GM19463 (cell line): ENCODE measurements around the gene SNCAIP.

Experiments
- ATAC-seq: cut with Tn5 transposase; IDR thresholded peaks from one replicate; pipeline ENCODE4 v1.9.1; 2021; ENCODE audit warnings: mild to moderate bottlenecking, moderate library complexity; ENCODE audit not compliant: unreplicated experiment

SNCAIP gene

GRCh38 chr5:122421374-122422079 is 109.5 kb downstream of the SNCAIP start:
- ATAC-seq: peak; percentile 82

GRCh38 chr5:122423221-122423620 is 111.2 kb downstream of the SNCAIP start:
- ATAC-seq: no peak

DNA sequence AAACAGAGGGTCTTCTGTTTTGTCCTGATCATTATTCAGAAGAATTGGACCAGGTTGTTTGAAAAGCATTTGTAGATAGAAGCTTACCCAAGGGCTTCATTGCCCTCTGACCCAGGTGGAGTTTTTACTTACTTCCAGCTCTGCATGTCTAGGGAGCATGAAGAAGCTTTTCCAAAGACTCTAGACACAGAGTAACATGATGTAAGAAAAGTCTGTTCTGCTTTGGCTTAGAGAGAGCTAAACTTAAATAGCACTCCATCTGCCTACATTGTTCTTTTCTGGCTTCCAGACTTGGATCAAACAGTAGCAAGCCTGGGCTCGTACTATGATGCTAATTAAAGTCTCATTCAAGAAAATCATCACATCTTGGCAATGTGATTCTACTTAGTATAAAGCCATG is 112.1 kb downstream of the SNCAIP start:
- ATAC-seq: no peak

- ATAC-seq: no peak
Measured at GRCh38 chr5:122426301-122426700, 114.3 kb downstream of the SNCAIP start.

- ATAC-seq: no peak
Measured at GRCh38 chr5:122427621-122428020, 115.6 kb downstream of the SNCAIP start.

DNA sequence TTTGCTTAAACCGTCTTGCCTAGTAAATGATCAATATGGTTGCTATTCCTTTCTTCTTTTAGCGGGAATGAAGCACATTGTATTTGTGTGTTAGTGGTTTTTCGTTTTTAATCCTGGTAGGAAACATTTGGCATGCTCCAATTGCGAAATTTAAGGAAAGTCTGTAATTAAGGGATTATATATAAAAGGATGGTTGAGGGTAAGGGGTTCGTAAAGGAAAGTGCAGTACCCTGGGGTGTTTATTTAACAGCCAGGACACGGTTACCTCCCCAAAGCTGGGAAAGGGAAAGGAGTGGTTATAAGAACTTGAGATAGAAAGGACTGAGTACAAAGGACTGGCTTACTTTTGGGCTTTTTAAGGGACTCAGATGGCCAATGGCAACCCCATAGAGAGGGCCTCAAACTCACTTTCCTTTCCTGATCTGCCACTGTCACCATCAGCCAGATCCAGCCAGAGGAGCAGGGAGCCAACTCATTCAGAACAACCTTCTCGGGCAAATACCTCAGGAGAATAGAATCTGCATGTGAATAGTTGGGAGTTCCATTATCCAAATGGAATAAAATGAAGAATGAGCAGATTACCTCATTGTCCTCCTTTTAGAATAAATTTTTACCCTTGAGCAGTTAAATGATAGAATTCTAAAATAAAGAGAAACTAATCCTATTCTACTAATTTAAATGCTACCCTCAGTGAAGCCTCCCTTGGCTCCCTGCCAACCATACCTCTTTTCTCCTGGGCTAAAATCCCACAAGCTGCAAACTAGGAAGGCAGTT is 117.7 kb downstream of the SNCAIP start:
- ATAC-seq: no peak

DNA sequence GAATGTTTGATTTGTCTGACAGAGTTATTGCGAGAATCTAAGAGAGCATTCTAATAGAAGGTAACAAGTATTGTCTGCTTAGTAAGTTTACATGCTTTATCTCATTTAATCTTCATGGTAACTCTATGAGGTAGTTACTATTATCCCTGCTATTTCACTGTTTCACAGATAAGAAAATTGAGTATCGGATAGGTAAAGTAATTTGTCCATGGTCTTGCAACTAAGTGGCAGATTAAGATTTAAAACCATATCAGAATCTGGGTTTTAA is 118.2 kb downstream of the SNCAIP start:
- no peak for ATAC-seq

DNA sequence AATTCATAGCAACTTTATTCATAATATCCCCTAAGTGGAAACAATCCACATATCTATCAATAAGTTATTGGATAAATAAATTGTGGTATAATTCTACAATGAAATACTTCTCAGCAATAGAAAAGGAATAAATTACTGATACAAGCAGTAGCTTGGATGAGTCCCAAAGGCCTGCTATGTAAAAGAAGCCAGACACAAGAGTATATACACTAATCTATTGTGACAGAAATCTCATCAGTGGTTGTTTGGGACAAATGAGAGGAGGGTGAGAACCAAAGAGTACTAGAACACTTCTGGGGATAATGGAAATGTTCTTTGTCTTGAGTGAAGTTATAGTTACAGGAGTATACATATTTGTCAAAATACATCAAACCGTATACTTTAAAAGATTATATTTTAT is 119.3 kb downstream of the SNCAIP start:
- ATAC-seq: no peak

GRCh38 chr5:122434205-122434970 is 122.4 kb downstream of the SNCAIP start:
- no peak for ATAC-seq

- no peak for ATAC-seq
Measured at GRCh38 chr5:122435234-122435633, 123.2 kb downstream of the SNCAIP start.

DNA sequence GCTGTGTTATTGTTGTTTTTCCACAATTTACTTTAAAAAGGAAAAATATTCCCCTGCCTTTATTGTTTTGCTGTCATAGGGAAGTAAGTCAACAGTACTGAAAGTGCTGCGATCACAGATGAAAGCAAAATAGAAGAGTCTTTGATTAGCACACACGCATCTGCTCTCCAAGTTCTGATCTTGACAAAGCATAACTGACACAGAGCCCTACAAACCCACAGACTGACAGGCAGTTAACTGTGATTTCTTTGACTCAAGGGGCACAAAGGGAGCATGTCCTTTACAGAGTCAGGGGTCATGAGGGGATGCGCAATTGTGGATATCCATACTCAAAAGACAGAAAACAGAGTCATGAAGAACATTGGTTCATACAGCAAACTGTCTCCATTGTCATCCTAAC is 123.7 kb downstream of the SNCAIP start:
- no peak for ATAC-seq

GRCh38 chr5:122436615-122437014 is 124.6 kb downstream of the SNCAIP start:
- ATAC-seq: no peak

GRCh38 chr5:122439645-122440044 is 127.6 kb downstream of the SNCAIP start:
- ATAC-seq: no peak

- ATAC-seq: peak; percentile 84
Measured at GRCh38 chr5:122442938-122443337, 130.9 kb downstream of the SNCAIP start.

GRCh38 chr5:122444411-122444810 is 132.4 kb downstream of the SNCAIP start:
- no peak for ATAC-seq

- no peak for ATAC-seq
Measured at GRCh38 chr5:122445070-122445469, 133.0 kb downstream of the SNCAIP start.

DNA sequence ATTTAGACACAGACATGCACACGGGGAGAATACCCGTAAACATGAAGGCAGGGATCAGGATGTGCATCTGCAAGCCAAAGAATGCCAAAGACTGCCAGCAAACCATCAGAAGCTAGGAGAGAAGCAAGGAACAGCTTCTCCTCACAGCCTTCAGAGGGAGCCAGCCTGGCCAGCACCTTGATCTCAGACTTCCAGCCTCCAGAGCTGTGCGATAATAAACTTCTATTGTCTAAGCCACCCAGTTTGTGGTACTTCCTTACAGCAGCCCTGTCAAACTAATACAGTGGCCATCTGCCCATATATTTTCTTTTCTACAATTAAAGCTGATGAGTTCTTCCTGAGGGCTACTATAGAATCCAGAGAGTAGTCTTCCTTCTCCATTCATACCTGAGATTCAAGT is 135.0 kb downstream of the SNCAIP start:
- ATAC-seq: no peak

- no peak for ATAC-seq
Measured at GRCh38 chr5:122447879-122448278, 135.8 kb downstream of the SNCAIP start.

- no peak for ATAC-seq
Measured at GRCh38 chr5:122454541-122454940, 142.5 kb downstream of the SNCAIP start.

GRCh38 chr5:122455939-122456338 is 143.9 kb downstream of the SNCAIP start:
- no peak for ATAC-seq

DNA sequence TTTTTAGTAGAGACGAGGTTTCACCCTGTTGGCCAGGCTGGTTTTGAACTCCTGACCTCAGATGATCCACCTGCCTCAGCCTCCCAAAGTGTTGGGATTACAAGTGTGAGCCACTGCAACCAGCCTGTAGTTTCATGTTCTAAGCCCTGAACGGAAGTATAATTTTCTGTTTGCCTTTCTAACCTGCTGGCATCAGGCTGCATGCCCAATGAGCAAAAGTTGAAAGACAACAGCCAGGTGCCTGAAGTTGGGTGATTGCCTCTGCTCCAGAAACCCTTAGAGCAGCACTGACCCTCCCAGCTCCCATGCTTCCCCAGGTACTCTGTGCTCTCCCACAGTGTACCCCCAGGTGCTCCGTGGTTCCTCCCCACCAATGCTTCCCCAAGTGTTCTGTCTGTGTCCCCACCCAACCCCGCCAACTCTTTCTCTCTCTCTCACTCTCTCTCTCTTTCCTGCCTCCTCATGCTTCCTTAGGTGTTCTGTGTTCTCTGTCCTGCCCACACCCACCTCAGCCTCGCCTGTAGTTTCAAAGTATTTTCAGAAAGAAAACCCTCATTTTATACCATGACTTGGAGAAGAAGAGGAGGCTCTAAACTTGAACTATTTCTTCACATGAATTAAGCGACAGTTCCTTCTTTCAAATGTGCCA is 145.3 kb downstream of the SNCAIP start:
- no peak for ATAC-seq
